Natural killer cell treated with Interleukin-12 subunit alpha and Interleukin-12 subunit beta and Interleukin-15 and Interleukin-18, amount 100 ng/mL, for 72 hours (primary cell): ENCODE data around the gene SUMO4. TPM values are rescaled to one million over a fixed set of nuclear protein-coding genes. Genes with fewer than 3 reads are reported as not detected.

ENCODE experiments used
- ATAC-seq, 2 donors: fragments of 150-1000 bp; cut with Tn5 transposase in 1 of 2; sonication (Bioruptor Pico), chemical (Tn5 transposase) in 1 of 2; 2 replicates each; pipeline ENCODE4 v1.10.0; 2021
- DNase-seq: peaks from one replicate; pipeline ENCODE4 v3.0.0; 2022; ENCODE audit warnings: low spot score
- H3K27ac Mint-ChIP-seq, 2 donors: 1 replicate in 1 of 2; 2 replicates in 1 of 2; pipeline ENCODE4 v1.8.0; 2022; ENCODE audit warnings: mixed read lengths in 2 of 2, mild to moderate bottlenecking in 1 of 2, moderate library complexity in 1 of 2
- H3K27me3 Mint-ChIP-seq, 2 donors: 1 replicate in 1 of 2; 2 replicates in 1 of 2; pipeline ENCODE4 v1.8.0; 2022; ENCODE audit warnings: mixed read lengths in 2 of 2
- H3K36me3 Mint-ChIP-seq: one replicate; pipeline ENCODE4 v1.8.0; 2022; ENCODE audit warnings: mixed read lengths
- H3K4me1 Mint-ChIP-seq, 2 donors: 1 replicate in 1 of 2; 2 replicates in 1 of 2; pipeline ENCODE4 v1.8.0; 2022; ENCODE audit warnings: low read depth in 2 of 2, mixed read lengths in 2 of 2, mild to moderate bottlenecking in 1 of 2
- H3K4me3 Mint-ChIP-seq: one replicate; pipeline ENCODE4 v1.8.0; 2022; ENCODE audit warnings: mixed read lengths
- H3K9me3 Mint-ChIP-seq: 2 replicates; pipeline ENCODE4 v1.8.0; 2022; ENCODE audit warnings: mixed read lengths
- total RNA-seq, 2 donors: library from RNA; stranded (reverse); gene quantifications; one replicate each; pipeline ENCODE4 v1.2.3, GENCODE V29; 2022

SUMO4 gene
- total RNA-seq, 2 donors from 2014 or later = 9.0 to 23.2 TPM

GRCh38 chr6:149373511-149373910, 26.6 kb upstream of the SUMO4 start:
- H3K27ac Mint-ChIP-seq = peak overlapping the region in 1 of 2 donors; percentile 4
- H3K36me3 Mint-ChIP-seq = peaks cover 27% of the 10 kb centered on the region
- ATAC-seq (no peak), DNase-seq (no peak)
- peaks cover 34 to 44% of the 10 kb centered on the region in 2 donors for H3K4me1 Mint-ChIP-seq
- H3K9me3 Mint-ChIP-seq = no peaks in the 10 kb centered on the region
- H3K4me3 Mint-ChIP-seq = no peak overlapping the region
- no peaks in the 10 kb centered on the region for H3K27me3 Mint-ChIP-seq

- no peaks in the 10 kb centered on the region for H3K9me3 Mint-ChIP-seq
- H3K4me1 Mint-ChIP-seq = peaks cover 33 to 35% of the 10 kb centered on the region in 2 donors
- no peak overlapping the region for H3K27ac Mint-ChIP-seq
- no peaks in the 10 kb centered on the region for H3K27me3 Mint-ChIP-seq
- H3K4me3 Mint-ChIP-seq = no peak overlapping the region
- ATAC-seq (no peak), DNase-seq (no peak)
- H3K36me3 Mint-ChIP-seq = peaks cover 38% of the 10 kb centered on the region
These were observed 20.1 kb upstream of the SUMO4 start for GRCh38 chr6:149379977-149380376.

- Mint-ChIP-seq H3K27ac (no peak overlapping the region), H3K4me3 (no peak overlapping the region), H3K4me1 (peaks cover 28 to 31% of the 10 kb centered on the region in 2 donors)
These were observed 19.5 kb upstream of the SUMO4 start for GRCh38 chr6:149380523-149380922.

GRCh38 chr6:149383371-149383770, 16.7 kb upstream of the SUMO4 start:
- Mint-ChIP-seq H3K36me3 (peaks cover 44% of the 10 kb centered on the region), H3K27me3 (no peaks in the 10 kb centered on the region), H3K27ac (no peak overlapping the region), H3K9me3 (peaks cover 4% of the 10 kb centered on the region), H3K4me1 (peaks cover 32 to 36% of the 10 kb centered on the region in 2 donors), H3K4me3 (no peak overlapping the region)
- DNase-seq = no peak
- ATAC-seq = no peak

More at GRCh38 chr6:149380523-149380922, 19.5 kb upstream of the SUMO4 start:
- ATAC-seq (peak in 1 of 2 donors; percentile 74), DNase-seq (no peak)
- peaks cover 38% of the 10 kb centered on the region for H3K36me3 Mint-ChIP-seq
- no peaks in the 10 kb centered on the region for H3K9me3 Mint-ChIP-seq
- no peaks in the 10 kb centered on the region for H3K27me3 Mint-ChIP-seq

- no peak for ATAC-seq
- peaks cover 33% of the 10 kb centered on the region for H3K36me3 Mint-ChIP-seq
- H3K27ac Mint-ChIP-seq = peak overlapping the region in 1 of 2 donors; percentile 28
- no peaks in the 10 kb centered on the region for H3K27me3 Mint-ChIP-seq
- no peak overlapping the region for H3K4me3 Mint-ChIP-seq
- no peak for DNase-seq
- H3K9me3 Mint-ChIP-seq = peaks cover 4% of the 10 kb centered on the region
- peaks cover 23 to 26% of the 10 kb centered on the region in 2 donors for H3K4me1 Mint-ChIP-seq
These were observed 15.6 kb upstream of the SUMO4 start for GRCh38 chr6:149384464-149384863.

- Mint-ChIP-seq H3K27ac (no peak overlapping the region), H3K9me3 (peaks cover 4% of the 10 kb centered on the region), H3K4me3 (no peak overlapping the region), H3K36me3 (peaks cover 39% of the 10 kb centered on the region), H3K4me1 (peaks cover 28 to 29% of the 10 kb centered on the region in 2 donors), H3K27me3 (no peaks in the 10 kb centered on the region)
- no peak for DNase-seq
- ATAC-seq = peak in 1 of 2 donors; percentile 66
These were observed 13.9 kb upstream of the SUMO4 start for GRCh38 chr6:149385998-149386646.

- no peak overlapping the region for H3K4me3 Mint-ChIP-seq
- H3K36me3 Mint-ChIP-seq = peaks cover 49% of the 10 kb centered on the region
- peaks cover 32 to 41% of the 10 kb centered on the region in 2 donors for H3K4me1 Mint-ChIP-seq
- no peak overlapping the region for H3K27ac Mint-ChIP-seq
- ATAC-seq = no peak
- H3K27me3 Mint-ChIP-seq = no peaks in the 10 kb centered on the region
- DNase-seq = no peak
- H3K9me3 Mint-ChIP-seq = peaks cover 4% of the 10 kb centered on the region
These were observed 12.1 kb upstream of the SUMO4 start for GRCh38 chr6:149387779-149388512.

- H3K4me1 Mint-ChIP-seq = peaks cover 42 to 56% of the 10 kb centered on the region in 2 donors
- ATAC-seq (no peak), DNase-seq (no peak)
- H3K27me3 Mint-ChIP-seq = no peaks in the 10 kb centered on the region
- H3K4me3 Mint-ChIP-seq = no peak overlapping the region
- H3K27ac Mint-ChIP-seq = no peak overlapping the region
- peaks cover 41% of the 10 kb centered on the region for H3K36me3 Mint-ChIP-seq
- H3K9me3 Mint-ChIP-seq = peaks cover 4% of the 10 kb centered on the region
These were observed 10.4 kb upstream of the SUMO4 start for GRCh38 chr6:149389509-149390297.

- DNase-seq (no peak), ATAC-seq (no peak)
- Mint-ChIP-seq H3K36me3 (peaks cover 33% of the 10 kb centered on the region), H3K9me3 (no peaks in the 10 kb centered on the region), H3K27ac (peak overlapping the region; percentile 40 to 50), H3K27me3 (no peaks in the 10 kb centered on the region), H3K4me1 (peaks cover 44 to 53% of the 10 kb centered on the region in 2 donors), H3K4me3 (no peak overlapping the region)
These were observed 8.0 kb upstream of the SUMO4 start for GRCh38 chr6:149392093-149392492.

- no peak for DNase-seq
- Mint-ChIP-seq H3K36me3 (peaks cover 32% of the 10 kb centered on the region), H3K27ac (peak overlapping the region in 1 of 2 donors; percentile 40), H3K4me3 (peak overlapping the region; percentile 26), H3K4me1 (peaks cover 44 to 52% of the 10 kb centered on the region in 2 donors), H3K9me3 (no peaks in the 10 kb centered on the region), H3K27me3 (no peaks in the 10 kb centered on the region)
- ATAC-seq = no peak
These were observed 7.5 kb upstream of the SUMO4 start for GRCh38 chr6:149392535-149392934.

GRCh38 chr6:149393002-149393679, 6.9 kb upstream of the SUMO4 start:
- DNase-seq (no peak), ATAC-seq (no peak)
- Mint-ChIP-seq H3K36me3 (peaks cover 35% of the 10 kb centered on the region), H3K9me3 (no peaks in the 10 kb centered on the region), H3K4me3 (no peak overlapping the region), H3K27me3 (no peaks in the 10 kb centered on the region), H3K4me1 (peaks cover 44 to 52% of the 10 kb centered on the region in 2 donors), H3K27ac (peak overlapping the region in 1 of 2 donors; percentile 40)

GRCh38 chr6:149395185-149395584, 4.9 kb upstream of the SUMO4 start:
- no peaks in the 10 kb centered on the region for H3K9me3 Mint-ChIP-seq
- DNase-seq (no peak), ATAC-seq (no peak)
- no peak overlapping the region for H3K27ac Mint-ChIP-seq
- H3K36me3 Mint-ChIP-seq = peaks cover 42% of the 10 kb centered on the region
- H3K27me3 Mint-ChIP-seq = no peaks in the 10 kb centered on the region
- H3K4me3 Mint-ChIP-seq = no peak overlapping the region
- peaks cover 44 to 52% of the 10 kb centered on the region in 2 donors for H3K4me1 Mint-ChIP-seq

GRCh38 chr6:149397384-149397783, 2.7 kb upstream of the SUMO4 start:
- ATAC-seq (no peak), DNase-seq (no peak)
- Mint-ChIP-seq H3K4me1 (peaks cover 31 to 34% of the 10 kb centered on the region in 2 donors), H3K27me3 (no peaks in the 10 kb centered on the region), H3K27ac (no peak overlapping the region), H3K9me3 (no peaks in the 10 kb centered on the region), H3K36me3 (peaks cover 42% of the 10 kb centered on the region), H3K4me3 (no peak overlapping the region)
